ENCODE data around the gene SND1.

The SND1 gene

DNA sequence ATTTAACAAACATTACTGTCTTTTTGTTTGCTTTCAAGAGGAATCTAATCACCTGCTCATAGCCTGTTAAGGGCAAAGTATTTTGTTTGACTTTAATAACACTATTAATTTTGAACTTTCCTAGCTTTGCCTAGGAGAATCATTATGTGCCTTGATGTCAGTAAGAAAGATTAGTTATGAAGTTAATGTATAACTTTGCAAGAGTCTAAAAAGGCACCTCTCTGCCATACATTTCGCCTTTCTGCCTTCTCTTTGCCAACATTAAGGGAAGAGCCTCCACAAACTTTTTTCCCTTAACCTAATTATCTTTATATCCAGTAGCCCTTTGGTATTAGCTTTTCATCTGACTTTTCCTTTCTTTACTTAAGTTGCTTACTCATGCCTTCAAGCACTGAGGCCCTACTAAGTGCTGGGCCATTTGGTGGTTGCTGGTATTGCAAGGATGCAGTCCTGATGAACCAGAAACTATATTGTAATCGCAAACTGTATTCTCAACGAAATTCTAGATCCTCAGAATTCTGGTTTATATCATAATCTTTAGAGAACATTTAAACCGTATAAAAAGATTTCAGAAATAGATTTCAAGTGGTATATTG lies 108.5 kb downstream of the SND1 start:
- in situ Hi-C loops (cut with HindIII; ENCODE audit: low sequenced_read_pairs), result no loop called here

GRCh38 chr7:127761196-127761595 lies 109.2 kb downstream of the SND1 start:
- in situ Hi-C loops (cut with HindIII; ENCODE audit: low sequenced_read_pairs), result no loop called here

- in situ Hi-C loops (cut with HindIII; ENCODE audit: low sequenced_read_pairs), result no loop called here
Observed at GRCh38 chr7:127764681-127765080, 112.7 kb downstream of the SND1 start.

DNA sequence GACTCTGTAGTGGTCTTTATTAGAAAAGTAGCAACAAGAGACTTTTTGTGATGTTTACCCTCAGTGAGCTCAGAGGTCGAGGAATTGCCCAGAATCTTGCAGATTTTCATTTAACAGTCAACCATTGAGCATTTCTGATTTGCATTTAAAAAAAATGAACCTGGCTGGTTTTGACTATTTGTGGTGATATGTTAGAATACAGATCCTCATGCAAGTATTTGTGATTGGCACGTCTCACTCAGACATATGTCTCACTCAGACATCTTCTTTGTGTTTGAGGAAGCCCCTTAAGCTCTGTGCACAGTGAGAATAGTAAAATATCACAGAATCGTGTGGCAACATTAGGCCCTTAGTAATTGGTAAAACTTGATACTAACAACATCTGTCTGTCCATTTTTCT lies 113.2 kb downstream of the SND1 start:
- in situ Hi-C loops (cut with HindIII; ENCODE audit: low sequenced_read_pairs), result no loop called here

DNA sequence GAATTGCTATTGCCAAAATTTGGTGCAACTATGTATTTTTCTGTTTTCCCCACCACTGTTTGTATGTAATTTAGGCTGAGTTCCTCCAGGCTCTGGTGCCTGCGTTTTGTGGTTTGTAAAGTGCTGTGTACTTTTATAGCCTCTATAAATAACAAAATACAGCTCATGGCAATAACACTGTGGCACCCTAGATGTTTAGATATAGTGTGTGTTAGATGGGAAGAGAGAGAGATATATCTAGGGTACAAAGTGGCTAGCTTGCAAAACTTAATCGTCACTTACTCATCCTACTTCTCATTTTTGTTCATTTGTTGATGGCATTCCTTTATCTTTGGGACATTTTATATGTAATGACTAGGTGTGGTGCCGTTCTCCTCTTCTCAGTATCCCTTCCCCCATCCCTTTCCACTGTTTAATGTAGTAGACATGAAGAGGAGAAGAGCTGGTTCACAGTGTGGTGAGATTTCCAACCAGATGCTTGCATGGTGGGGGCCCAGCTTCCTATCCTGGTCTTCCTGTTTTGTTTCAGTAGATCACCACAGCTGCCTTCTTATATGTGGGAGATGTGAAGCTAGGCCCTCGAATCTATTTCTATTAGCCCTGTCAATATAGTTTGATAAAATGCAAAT lies 115.0 kb downstream of the SND1 start:
- in situ Hi-C loops (cut with HindIII; ENCODE audit: low sequenced_read_pairs), result no loop called here

GRCh38 chr7:127768241-127768640 lies 116.2 kb downstream of the SND1 start:
- in situ Hi-C loops (cut with HindIII; ENCODE audit: low sequenced_read_pairs), result no loop called here

DNA sequence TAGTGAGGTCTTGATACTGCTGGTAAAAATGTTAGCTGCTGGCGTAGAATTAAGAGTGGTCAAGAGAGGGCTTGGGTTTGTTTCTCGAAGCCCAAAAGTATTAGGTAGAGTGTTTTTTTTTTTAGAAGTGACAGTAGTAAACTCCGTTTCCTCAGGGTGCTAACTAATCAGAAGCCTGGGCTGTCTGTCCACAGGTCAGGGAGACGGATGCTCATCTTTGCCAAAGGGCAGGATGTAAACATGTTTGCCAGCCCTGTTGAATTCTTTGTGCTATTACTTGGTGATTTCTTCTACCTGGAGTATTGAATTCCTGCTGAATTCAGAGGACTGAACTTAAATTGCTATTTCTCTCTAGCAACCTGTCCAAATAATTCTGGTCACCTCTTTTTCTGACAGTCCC lies 117.1 kb downstream of the SND1 start:
- in situ Hi-C loops (cut with HindIII; ENCODE audit: low sequenced_read_pairs), result no loop called here

DNA sequence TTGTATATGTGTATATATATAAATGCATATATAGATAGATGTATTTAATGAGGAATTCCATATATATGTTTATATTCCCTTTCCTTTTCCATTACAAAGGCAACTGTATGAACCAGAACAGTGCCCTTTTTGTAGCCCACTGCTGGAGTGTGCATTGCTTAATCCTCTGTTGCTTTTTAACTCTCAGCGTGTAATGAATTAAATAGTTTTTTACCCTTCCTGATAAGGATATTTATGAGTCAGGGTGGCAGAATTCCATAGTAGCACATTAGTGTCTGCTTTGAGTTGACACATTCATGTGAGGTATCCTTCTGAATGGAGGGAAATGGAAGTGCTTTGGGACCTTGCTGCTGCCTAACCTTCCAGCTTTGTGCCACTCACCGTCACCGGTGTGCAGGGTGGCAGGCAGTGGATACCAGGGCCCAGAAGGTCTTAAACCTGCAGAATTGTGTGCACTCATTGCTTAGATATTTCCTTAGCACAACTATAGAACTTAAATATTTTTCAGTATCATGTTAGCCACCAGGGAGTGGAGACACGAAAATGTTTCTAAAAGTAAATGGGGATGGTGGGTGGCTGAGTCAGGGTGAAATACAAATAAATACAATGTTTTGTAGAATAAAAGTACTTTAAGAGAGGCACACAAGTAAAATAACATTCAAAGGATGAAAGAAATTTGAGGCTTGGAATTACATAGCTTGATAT lies 117.9 kb downstream of the SND1 start:
- in situ Hi-C loops (cut with HindIII; ENCODE audit: low sequenced_read_pairs), result no loop called here

DNA sequence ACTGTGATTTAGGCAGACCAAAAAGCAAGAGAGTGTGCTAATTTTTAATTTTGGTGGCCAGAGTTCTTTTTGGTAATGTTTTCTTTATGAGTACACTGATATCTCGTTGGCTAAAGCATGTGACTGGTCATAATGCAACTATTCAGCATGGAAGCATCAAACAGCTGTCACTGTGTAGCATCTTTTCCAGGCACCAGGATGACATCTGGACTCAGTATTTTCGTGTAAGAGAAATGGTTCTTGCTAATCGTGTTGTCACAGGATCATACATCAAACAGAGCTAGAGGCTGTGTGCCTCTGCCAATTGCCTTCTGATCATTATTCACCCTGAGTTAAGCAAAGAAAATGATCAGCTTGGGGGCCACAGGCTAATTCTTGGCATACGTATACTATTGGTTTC lies 118.9 kb downstream of the SND1 start:
- in situ Hi-C loops (cut with HindIII; ENCODE audit: low sequenced_read_pairs), result no loop called here

- in situ Hi-C loops (cut with HindIII; ENCODE audit: low sequenced_read_pairs), result no loop called here
Observed at GRCh38 chr7:127771707-127772106, 119.7 kb downstream of the SND1 start.

DNA sequence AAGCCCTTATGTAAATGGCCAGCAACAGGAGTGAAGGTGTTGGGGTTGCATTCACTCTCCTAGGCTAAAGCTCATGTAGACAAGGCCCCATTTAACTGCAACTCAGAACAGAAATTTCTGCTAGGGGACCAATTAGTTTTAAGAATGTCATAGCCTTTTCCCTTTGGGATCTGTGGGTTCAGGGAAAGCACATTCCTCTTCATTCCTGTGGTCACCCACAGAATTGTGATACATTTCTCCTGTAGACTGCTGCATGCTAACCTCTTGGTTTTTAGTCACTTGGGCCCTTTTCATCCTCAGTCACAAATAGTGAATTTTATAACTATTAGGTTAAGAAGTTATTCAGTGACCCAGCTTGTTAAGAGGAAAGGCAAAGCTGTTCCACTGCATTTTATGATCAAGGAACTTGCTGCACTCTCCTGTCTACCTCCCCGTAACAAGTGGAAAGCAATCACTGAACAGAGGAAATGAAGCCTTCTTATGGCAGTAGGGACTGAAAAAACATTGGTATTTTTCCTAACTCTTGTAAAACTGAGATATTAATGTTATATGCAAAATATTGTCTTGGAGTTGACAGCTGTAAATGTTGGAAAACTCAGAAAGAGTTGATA lies 124.9 kb downstream of the SND1 start:
- in situ Hi-C loops (cut with HindIII; ENCODE audit: low sequenced_read_pairs), result no loop called here

DNA sequence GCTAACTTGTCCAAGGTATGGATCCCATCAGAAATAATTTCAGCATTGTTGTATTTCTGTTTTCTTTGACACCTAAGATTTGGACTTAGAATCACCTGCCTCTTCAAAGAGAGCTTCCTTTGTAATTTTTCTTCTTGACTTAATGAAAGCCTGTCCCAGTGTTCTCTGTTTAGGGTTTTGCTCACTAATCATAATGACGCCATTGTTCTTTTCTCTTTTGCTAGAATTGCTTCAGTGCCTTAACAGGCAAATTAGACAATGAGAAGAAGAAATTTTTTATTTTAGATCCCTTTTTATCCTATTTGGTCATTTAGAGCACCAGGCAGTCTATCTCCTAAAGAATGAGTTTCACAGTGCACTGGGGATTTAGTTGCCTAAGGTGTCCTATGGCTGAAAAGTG lies 128.5 kb downstream of the SND1 start:
- in situ Hi-C loops (cut with HindIII; ENCODE audit: low sequenced_read_pairs), result no loop called here

DNA sequence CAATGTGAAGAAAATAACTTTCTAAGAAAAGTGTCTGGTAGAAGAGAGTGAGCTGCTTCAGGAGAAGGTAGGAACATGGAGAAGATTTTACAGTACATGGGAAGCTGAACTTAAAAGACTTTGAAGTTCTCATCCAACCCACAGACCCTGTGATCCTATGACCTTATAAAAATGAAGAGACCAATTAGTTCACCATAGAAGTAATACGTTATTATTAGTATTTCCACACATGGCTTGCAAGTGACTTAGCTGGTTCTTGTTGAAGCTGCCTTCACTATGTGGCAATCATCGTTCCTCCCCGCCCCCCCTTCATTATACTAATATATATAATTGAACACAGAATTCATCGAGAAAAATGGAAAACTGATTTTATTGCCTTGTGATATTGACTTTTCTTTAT lies 129.1 kb downstream of the SND1 start:
- in situ Hi-C loops (cut with HindIII; ENCODE audit: low sequenced_read_pairs), result no loop called here

DNA sequence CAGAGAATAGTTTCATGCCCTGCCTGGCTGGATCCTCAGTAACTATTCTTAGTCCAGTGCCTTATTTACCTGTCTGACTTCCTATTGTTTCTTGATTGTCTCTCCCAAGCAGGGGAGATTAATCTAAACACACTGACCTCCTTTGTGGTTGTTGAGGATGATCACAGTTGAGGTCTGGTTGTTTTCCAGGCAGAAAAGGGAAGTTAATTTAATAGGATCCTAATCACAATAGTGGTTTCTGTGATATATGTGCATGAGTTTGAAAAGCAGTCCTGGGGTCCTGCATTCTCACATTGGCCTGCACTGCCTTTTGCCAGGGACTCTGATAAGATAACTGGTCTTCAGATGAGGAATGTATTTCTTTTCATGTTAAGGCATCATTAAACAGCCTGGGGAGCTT lies 130.1 kb downstream of the SND1 start:
- in situ Hi-C loops (cut with HindIII; ENCODE audit: low sequenced_read_pairs), result no loop called here

- in situ Hi-C loops (cut with HindIII; ENCODE audit: low sequenced_read_pairs), result no loop called here
Observed at GRCh38 chr7:127782654-127783559, 130.9 kb downstream of the SND1 start.

- in situ Hi-C loops (cut with HindIII; ENCODE audit: low sequenced_read_pairs), result no loop called here
Observed at GRCh38 chr7:127786184-127786583, 134.2 kb downstream of the SND1 start.

DNA sequence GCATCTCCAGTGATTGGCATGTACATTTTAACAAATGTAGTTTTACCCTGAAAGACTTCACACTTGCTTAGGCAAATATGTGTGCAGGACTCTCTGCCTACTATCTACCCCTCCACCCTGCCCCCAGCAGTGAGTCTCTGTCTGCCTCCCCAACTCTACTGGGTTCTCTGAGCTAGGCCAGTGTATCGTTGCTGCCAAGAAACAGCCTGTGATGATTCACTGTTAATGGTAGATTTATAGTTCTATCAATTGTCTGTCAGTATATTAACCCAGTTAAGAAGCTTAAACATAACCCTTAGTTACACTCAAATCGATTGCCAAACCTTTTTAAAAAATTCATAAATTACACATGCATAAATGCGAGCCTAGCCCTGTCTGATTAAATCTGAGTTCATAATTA lies 137.0 kb downstream of the SND1 start:
- in situ Hi-C loops (cut with HindIII; ENCODE audit: low sequenced_read_pairs), result no loop called here

DNA sequence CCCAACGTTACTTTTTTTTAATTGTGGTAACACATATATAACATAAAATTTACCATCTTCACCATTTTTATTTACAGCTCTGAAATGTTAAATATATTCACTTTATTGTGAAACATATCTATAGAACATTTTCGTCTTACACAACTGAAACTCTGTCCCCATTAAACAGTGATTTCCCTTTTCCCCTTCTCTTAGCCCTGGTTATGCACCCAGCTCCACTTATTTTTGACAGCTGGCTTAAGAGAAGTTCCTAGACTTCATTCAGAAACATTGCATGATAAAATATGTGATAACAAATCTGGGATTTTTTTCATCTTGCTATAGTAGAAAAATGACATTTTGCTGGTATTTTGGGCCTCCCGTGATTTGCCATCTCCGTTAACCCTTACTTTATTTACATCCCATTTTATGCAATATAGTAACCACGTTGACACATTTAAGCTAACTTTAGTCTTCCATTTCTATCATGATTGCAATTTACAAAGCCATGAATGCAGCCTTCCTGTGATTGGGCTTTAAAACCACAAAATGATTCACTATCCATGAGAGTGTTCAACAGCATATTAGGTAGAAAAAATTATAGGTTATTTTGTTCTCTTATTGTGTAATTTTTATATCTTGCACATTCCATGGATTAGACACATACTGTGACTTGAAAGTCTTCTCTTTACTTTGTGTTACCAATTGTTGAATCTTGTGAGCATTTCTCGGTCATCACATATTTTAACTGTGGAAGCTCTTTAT lies 139.6 kb downstream of the SND1 start:
- in situ Hi-C loops (cut with HindIII; ENCODE audit: low sequenced_read_pairs), result no loop called here

- in situ Hi-C loops (cut with HindIII; ENCODE audit: low sequenced_read_pairs), result no loop called here
Observed at GRCh38 chr7:127792528-127793342, 140.7 kb downstream of the SND1 start.

Data from endothelial cell of hepatic sinusoid (primary cell).